ACC112 (cell line): Measurements from ENCODE around the gene WDR7.

Experiments
- H2AFZ ChIP-seq: fragments of 200-600 bp; sonication (generic); one replicate; pipeline ENCODE4 v1.6.0; 2017; ENCODE audit warnings: antibody characterized with exemption, low read length; ENCODE audit not compliant: unreplicated experiment
- H3K27ac ChIP-seq: fragments of 200-600 bp; sonication (generic); 2 replicates; pipeline ENCODE4 v1.5.1; 2014; ENCODE audit warnings: low read depth, mild to moderate bottlenecking, antibody characterized with exemption, low read length, moderate library complexity
- H3K27me3 ChIP-seq: fragments of 200-600 bp; sonication (generic); 2 replicates; pipeline ENCODE4 v1.6.1; 2014; ENCODE audit warnings: mild to moderate bottlenecking, antibody characterized with exemption, low read length, moderate library complexity, mixed read lengths; ENCODE audit not compliant: insufficient read depth
- H3K36me3 ChIP-seq: fragments of 200-600 bp; sonication (generic); 2 replicates; pipeline ENCODE4 v1.6.1; 2016; ENCODE audit warnings: mild to moderate bottlenecking, antibody characterized with exemption, low read length, moderate library complexity, mixed read lengths; ENCODE audit not compliant: insufficient read depth
- H3K4me1 ChIP-seq: fragments of 200-600 bp; sonication (generic); one replicate; pipeline ENCODE4 v1.6.1; 2016; ENCODE audit warnings: low read length, mixed read lengths; ENCODE audit not compliant: insufficient read depth, unreplicated experiment, control insufficient read depth
- H3K4me3 ChIP-seq: fragments of 200-600 bp; sonication (generic); 2 replicates; pipeline ENCODE4 v1.5.1; 2014; ENCODE audit warnings: mild to moderate bottlenecking, low read depth, low read length
- H3K79me2 ChIP-seq: fragments of 200-600 bp; sonication (generic); one replicate; pipeline ENCODE4 v1.6.0; 2016; ENCODE audit warnings: low read length; ENCODE audit not compliant: control insufficient read depth, unreplicated experiment, insufficient read depth

Gene WDR7

GRCh38 chr18:56722518-56722917 is 71.4 kb downstream of the WDR7 start:
- H3K4me1 ChIP-seq = no peaks in the 10 kb centered on the region
- H2AFZ ChIP-seq = no peak overlapping the region
- no peaks in the 10 kb centered on the region for H3K27me3 ChIP-seq
- H3K36me3 ChIP-seq = 0 out of 2 replicates have a peak, but pooled peaks cover 3% of the 10 kb centered on the region
- H3K4me3 ChIP-seq = no peak overlapping the region
- no peak overlapping the region for H3K27ac ChIP-seq
- H3K79me2 ChIP-seq = no peaks in the 10 kb centered on the region

- no peaks in the 10 kb centered on the region for H3K27me3 ChIP-seq
- no peak overlapping the region for H2AFZ ChIP-seq
- H3K79me2 ChIP-seq = no peaks in the 10 kb centered on the region
- no peak overlapping the region for H3K27ac ChIP-seq
- no peak overlapping the region for H3K4me3 ChIP-seq
- H3K36me3 ChIP-seq = 0 out of 2 replicates have a peak, but pooled peaks cover 3% of the 10 kb centered on the region
- no peaks in the 10 kb centered on the region for H3K4me1 ChIP-seq
Observed at GRCh38 chr18:56723068-56723467, 71.9 kb downstream of the WDR7 start.

GRCh38 chr18:56723706-56724105 is 72.5 kb downstream of the WDR7 start:
- H2AFZ ChIP-seq = no peak overlapping the region
- H3K36me3 ChIP-seq = 0 out of 2 replicates have a peak, but pooled peaks cover 3% of the 10 kb centered on the region
- no peak overlapping the region for H3K4me3 ChIP-seq
- H3K79me2 ChIP-seq = no peaks in the 10 kb centered on the region
- H3K27me3 ChIP-seq = no peaks in the 10 kb centered on the region
- no peak overlapping the region for H3K27ac ChIP-seq
- no peaks in the 10 kb centered on the region for H3K4me1 ChIP-seq

- Histone ChIP-seq H3K4me1 (no peaks in the 10 kb centered on the region), H3K27me3 (no peaks in the 10 kb centered on the region), H3K4me3 (no peak overlapping the region), H2AFZ (no peak overlapping the region), H3K27ac (no peak overlapping the region), H3K79me2 (no peaks in the 10 kb centered on the region), H3K36me3 (peaks cover 3% of the 10 kb centered on the region; the same call in 1 of the 2 replicates)
Observed at GRCh38 chr18:56726906-56727305, 75.7 kb downstream of the WDR7 start.

- Histone ChIP-seq H3K4me1 (no peaks in the 10 kb centered on the region), H3K27ac (no peak overlapping the region), H3K36me3 (no peaks in the 10 kb centered on the region; the same call in 1 of the 2 replicates), H2AFZ (no peak overlapping the region), H3K79me2 (no peaks in the 10 kb centered on the region), H3K4me3 (no peak overlapping the region), H3K27me3 (no peaks in the 10 kb centered on the region)
Observed at GRCh38 chr18:56727399-56727798, 76.2 kb downstream of the WDR7 start.

- Histone ChIP-seq H3K4me3 (no peak overlapping the region), H3K27ac (no peak overlapping the region), H2AFZ (no peak overlapping the region), H3K4me1 (no peaks in the 10 kb centered on the region), H3K79me2 (no peaks in the 10 kb centered on the region), H3K27me3 (no peaks in the 10 kb centered on the region), H3K36me3 (no peaks in the 10 kb centered on the region; the same call in 1 of the 2 replicates)
Observed at GRCh38 chr18:56728741-56729140, 77.6 kb downstream of the WDR7 start.

- H2AFZ ChIP-seq = no peak overlapping the region
- H3K27me3 ChIP-seq = no peaks in the 10 kb centered on the region
- no peaks in the 10 kb centered on the region for H3K36me3 ChIP-seq
- H3K4me1 ChIP-seq = no peaks in the 10 kb centered on the region
- H3K4me3 ChIP-seq = no peak overlapping the region
- no peak overlapping the region for H3K27ac ChIP-seq
- H3K79me2 ChIP-seq = no peaks in the 10 kb centered on the region
Observed at GRCh38 chr18:56738184-56738583, 87.0 kb downstream of the WDR7 start.

- Histone ChIP-seq H3K36me3 (no peaks in the 10 kb centered on the region), H3K4me1 (no peaks in the 10 kb centered on the region), H3K79me2 (no peaks in the 10 kb centered on the region), H3K4me3 (no peak overlapping the region), H2AFZ (no peak overlapping the region), H3K27me3 (no peaks in the 10 kb centered on the region), H3K27ac (no peak overlapping the region)
Observed at GRCh38 chr18:56739731-56740130, 88.6 kb downstream of the WDR7 start.

- no peaks in the 10 kb centered on the region for H3K36me3 ChIP-seq
- H3K4me3 ChIP-seq = no peak overlapping the region
- H3K27ac ChIP-seq = no peak overlapping the region
- H3K79me2 ChIP-seq = no peaks in the 10 kb centered on the region
- H2AFZ ChIP-seq = no peak overlapping the region
- H3K27me3 ChIP-seq = no peaks in the 10 kb centered on the region
- H3K4me1 ChIP-seq = no peaks in the 10 kb centered on the region
Observed at GRCh38 chr18:56740645-56741044, 89.5 kb downstream of the WDR7 start.

GRCh38 chr18:56741685-56742084 is 90.5 kb downstream of the WDR7 start:
- Histone ChIP-seq H2AFZ (no peak overlapping the region), H3K4me1 (no peaks in the 10 kb centered on the region), H3K79me2 (no peaks in the 10 kb centered on the region), H3K4me3 (no peak overlapping the region), H3K36me3 (no peaks in the 10 kb centered on the region), H3K27me3 (no peaks in the 10 kb centered on the region), H3K27ac (no peak overlapping the region)

- Histone ChIP-seq H3K36me3 (no peaks in the 10 kb centered on the region), H3K4me1 (no peaks in the 10 kb centered on the region), H3K4me3 (no peak overlapping the region), H3K27ac (no peak overlapping the region), H3K79me2 (no peaks in the 10 kb centered on the region), H2AFZ (no peak overlapping the region), H3K27me3 (no peaks in the 10 kb centered on the region)
Observed at GRCh38 chr18:56743115-56743514, 92.0 kb downstream of the WDR7 start.
